Colonic mucosa (tissue), 4 donors: Measurements from ENCODE around the gene SELENOO. TPM values are rescaled to one million over a fixed set of nuclear protein-coding genes. Genes with fewer than 3 reads are reported as not detected.

ENCODE experiments used
- DNase-seq: peaks from one replicate; pipeline ENCODE4 v3.0.0-alpha.2; 2020
- H3K27ac ChIP-seq: fragments of 200-600 bp; one replicate; pipeline ENCODE4 v1.8.0; 2021
- H3K27me3 ChIP-seq: fragments of 200-600 bp; one replicate; pipeline ENCODE4 v1.8.0; 2021
- H3K36me3 ChIP-seq: fragments of 200-600 bp; one replicate; pipeline ENCODE4 v1.8.0; 2021
- H3K4me1 ChIP-seq: fragments of 200-600 bp; one replicate; pipeline ENCODE4 v1.8.0; 2021; ENCODE audit warnings: mild to moderate bottlenecking
- H3K4me3 ChIP-seq: fragments of 200-600 bp; one replicate; pipeline ENCODE4 v1.8.0; 2021
- H3K9ac ChIP-seq, 2 donors: one replicate each; pipeline ENCODE4 v1.7.0; 2013; ENCODE audit warnings: control low read depth in 2 of 2, low read depth in 2 of 2, low read length in 2 of 2
- H3K9me3 ChIP-seq: fragments of 200-600 bp; one replicate; pipeline ENCODE4 v1.8.0; 2021
- intact Hi-C: fragments of 100-400 bp; cut with DNase I; formaldehyde crosslinking; loops from one replicate; pipeline ENCODE4 v1.14.1; 2022
- total RNA-seq, 2 donors: library from RNA; stranded (reverse); fragmentation: NEBNext Ultra II Directional in 1 of 2; extraction: Animal tissue kit (Norgen Biotek cat#: 25700) in 1 of 2; gene quantifications; one replicate each; pipeline ENCODE4 v1.2.1, GENCODE V29; 2021
- TF ChIP-seq, protein P1 (sequence below): fragments of 200-600 bp; IDR thresholded peaks from one replicate; pipeline ENCODE4 v1.8.0; 2022; ENCODE audit warnings: antibody characterized with exemption, mild to moderate bottlenecking
- donor health status: healthy.
- donor health status: DM: no; HTN: no; CAD: no.
- donor health status: DM: no; HTN: no; CAD: no.

SELENOO gene
- total RNA-seq, 2 donors from 2014 or later: 29.1 to 36.9 TPM

- no peaks in the 10 kb centered on the region for H3K27me3 ChIP-seq
- H3K9me3 ChIP-seq: no peaks in the 10 kb centered on the region
- peaks cover 19% of the 10 kb centered on the region for H3K4me1 ChIP-seq
- H3K9ac ChIP-seq: peak overlapping the region; percentile 58 to 91
- TF ChIP-seq, protein P1, sequence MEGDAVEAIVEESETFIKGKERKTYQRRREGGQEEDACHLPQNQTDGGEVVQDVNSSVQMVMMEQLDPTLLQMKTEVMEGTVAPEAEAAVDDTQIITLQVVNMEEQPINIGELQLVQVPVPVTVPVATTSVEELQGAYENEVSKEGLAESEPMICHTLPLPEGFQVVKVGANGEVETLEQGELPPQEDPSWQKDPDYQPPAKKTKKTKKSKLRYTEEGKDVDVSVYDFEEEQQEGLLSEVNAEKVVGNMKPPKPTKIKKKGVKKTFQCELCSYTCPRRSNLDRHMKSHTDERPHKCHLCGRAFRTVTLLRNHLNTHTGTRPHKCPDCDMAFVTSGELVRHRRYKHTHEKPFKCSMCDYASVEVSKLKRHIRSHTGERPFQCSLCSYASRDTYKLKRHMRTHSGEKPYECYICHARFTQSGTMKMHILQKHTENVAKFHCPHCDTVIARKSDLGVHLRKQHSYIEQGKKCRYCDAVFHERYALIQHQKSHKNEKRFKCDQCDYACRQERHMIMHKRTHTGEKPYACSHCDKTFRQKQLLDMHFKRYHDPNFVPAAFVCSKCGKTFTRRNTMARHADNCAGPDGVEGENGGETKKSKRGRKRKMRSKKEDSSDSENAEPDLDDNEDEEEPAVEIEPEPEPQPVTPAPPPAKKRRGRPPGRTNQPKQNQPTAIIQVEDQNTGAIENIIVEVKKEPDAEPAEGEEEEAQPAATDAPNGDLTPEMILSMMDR: no peak
- H3K4me3 ChIP-seq: peak overlapping the region; percentile 90
- DNase-seq: no peak
- intact Hi-C loops: loop anchor here (5.0 to 10.0 kb wide), 2 partner anchors 91 to 253 kb away; partner anchors contain the start of genes LMF2, NCAPH2 and PPP6R2
- peak overlapping the region; percentile 47 for H3K27ac ChIP-seq
- H3K36me3 ChIP-seq: no peaks in the 10 kb centered on the region
Observed at GRCh38 chr22:50251477-50252081, 50.8 kb downstream of the SELENOO start.

DNA sequence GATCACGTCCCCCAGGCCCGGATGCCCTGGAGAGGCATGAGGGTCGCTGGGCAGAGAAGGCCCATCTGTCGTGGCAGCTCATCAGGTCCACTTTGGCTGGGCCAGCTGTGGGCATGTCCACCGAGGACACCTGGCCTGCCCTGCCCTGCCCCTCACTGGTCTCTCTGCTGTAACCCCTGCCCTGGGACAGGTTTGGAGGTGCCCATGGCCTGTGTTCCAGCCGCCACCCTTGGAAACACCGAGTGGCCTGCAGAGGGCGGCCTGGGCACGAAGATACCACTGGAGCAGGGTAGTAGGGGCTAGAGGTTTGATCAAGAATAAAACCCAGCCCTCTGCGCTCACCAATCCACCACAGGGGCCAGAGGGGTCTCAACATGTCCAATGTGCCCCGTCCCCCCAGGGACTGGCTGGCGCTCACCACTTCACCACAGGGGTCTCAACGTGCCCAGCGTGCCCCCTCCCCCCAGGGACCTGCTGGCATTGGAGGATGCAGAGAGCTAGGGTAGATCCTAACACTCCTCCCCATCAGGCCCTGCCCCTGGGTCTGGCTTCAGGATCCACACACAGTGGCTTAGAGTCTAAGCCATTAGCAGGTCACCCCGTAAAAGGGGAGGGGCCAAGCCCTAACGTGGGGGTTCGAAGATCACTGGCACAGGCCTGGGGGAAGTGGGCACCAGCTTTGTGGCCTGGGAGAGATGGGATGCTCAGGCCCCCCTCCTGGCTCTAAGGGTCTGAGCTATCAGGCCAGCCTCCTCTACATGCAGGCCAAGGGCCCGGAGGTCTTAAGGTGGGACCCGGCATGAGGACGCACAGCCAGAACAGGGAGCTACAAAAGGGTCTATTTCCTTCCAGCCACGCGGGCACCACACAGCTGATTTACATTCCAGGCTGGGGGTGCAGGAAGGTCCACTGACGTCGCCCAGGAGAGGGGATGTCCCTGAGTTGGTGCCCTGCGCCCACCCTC lies 51.6 kb downstream of the SELENOO start:
- Histone ChIP-seq H3K4me1 (peaks cover 19% of the 10 kb centered on the region), H3K4me3 (no peak overlapping the region), H3K27ac (no peak overlapping the region), H3K27me3 (no peaks in the 10 kb centered on the region), H3K9me3 (no peaks in the 10 kb centered on the region), H3K36me3 (no peaks in the 10 kb centered on the region), H3K9ac (no peak overlapping the region)
- TF ChIP-seq, protein P1: peak; percentile 65
- intact Hi-C loops: loop anchor here (5.0 to 10.0 kb wide), 2 partner anchors 90 to 252 kb away; partner anchors contain the start of genes LMF2, NCAPH2 and PPP6R2
- peak; percentile 85 for DNase-seq

DNA sequence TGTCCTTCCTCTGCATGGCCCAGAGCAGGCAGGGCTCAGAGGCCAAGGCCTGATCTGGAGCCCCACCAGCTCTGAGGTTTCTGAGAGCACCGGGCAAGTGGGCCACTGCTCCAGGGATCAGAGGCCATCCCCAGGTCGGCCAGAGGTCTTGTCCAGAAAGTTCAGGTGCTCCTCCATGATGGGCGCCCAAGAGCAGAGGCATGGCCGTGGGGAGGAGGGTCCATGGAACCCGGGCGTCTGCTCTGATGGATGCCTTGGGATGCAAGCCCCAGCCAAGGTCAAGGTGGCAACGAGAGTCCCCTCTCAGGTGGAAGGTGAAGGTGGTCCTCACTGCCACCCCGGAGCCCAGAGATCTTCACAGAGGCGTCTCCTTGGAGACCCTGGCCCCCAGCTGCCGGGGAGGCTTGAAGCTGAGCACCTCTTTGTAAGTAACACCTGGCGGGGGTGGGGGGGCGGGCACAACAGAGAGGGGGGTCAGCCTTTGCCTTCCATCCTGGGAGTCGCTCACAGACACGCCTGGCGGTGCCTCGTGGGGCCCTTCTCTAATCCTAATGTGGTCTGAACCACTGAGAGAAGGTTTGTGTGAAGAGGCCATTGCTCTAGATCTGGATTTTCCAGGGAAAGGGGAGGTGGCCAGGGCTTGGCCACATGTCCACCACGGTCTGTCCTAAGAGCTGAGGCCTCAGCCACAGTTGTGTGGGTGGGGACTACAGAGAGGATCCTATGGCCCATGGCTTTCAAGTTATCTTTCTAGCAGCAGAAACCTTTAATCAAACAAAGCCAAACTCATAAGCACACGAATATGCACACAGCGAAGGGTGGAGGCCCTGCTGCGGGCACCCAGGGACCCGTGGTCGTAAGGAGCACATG lies 52.5 kb downstream of the SELENOO start:
- TF ChIP-seq, protein P1: no peak
- H3K27ac ChIP-seq: no peak overlapping the region
- no peaks in the 10 kb centered on the region for H3K9me3 ChIP-seq
- H3K4me3 ChIP-seq: no peak overlapping the region
- intact Hi-C loops: loop anchor here (5.0 to 10.0 kb wide), 2 partner anchors 89 to 252 kb away; partner anchors contain the start of genes LMF2, NCAPH2 and PPP6R2
- DNase-seq: no peak
- H3K4me1 ChIP-seq: peaks cover 12% of the 10 kb centered on the region
- no peaks in the 10 kb centered on the region for H3K36me3 ChIP-seq
- H3K9ac ChIP-seq: no peak overlapping the region
- no peaks in the 10 kb centered on the region for H3K27me3 ChIP-seq

- H3K27me3 ChIP-seq: peaks cover 1% of the 10 kb centered on the region
- H3K9ac ChIP-seq: no peak overlapping the region
- H3K4me1 ChIP-seq: peaks cover 12% of the 10 kb centered on the region
- DNase-seq: no peak
- no peaks in the 10 kb centered on the region for H3K9me3 ChIP-seq
- no peaks in the 10 kb centered on the region for H3K36me3 ChIP-seq
- H3K27ac ChIP-seq: no peak overlapping the region
- TF ChIP-seq, protein P1: no peak
- intact Hi-C loops: loop anchor here (5.0 to 10.0 kb wide), 2 partner anchors 88 to 251 kb away; partner anchors contain the start of genes LMF2, NCAPH2 and PPP6R2
- H3K4me3 ChIP-seq: no peak overlapping the region
Observed at GRCh38 chr22:50253941-50254340, 53.1 kb downstream of the SELENOO start.

GRCh38 chr22:50255099-50255498 lies 54.3 kb downstream of the SELENOO start:
- intact Hi-C loops: loop anchor here (10.0 kb wide), 1 partner anchor 250 kb away; the partner anchor contains the start of genes LMF2 and NCAPH2
- Histone ChIP-seq H3K4me1 (peaks cover 6% of the 10 kb centered on the region), H3K27ac (no peak overlapping the region), H3K4me3 (no peak overlapping the region), H3K9ac (no peak overlapping the region), H3K36me3 (no peaks in the 10 kb centered on the region), H3K9me3 (no peaks in the 10 kb centered on the region), H3K27me3 (peaks cover 3% of the 10 kb centered on the region)
- TF ChIP-seq, protein P1: no peak
- no peak for DNase-seq
